HL-60/S4 treated with retinoic acid at 250 ng/mL for 4 days and 3 days (cell line): ENCODE data around the gene SLC26A5.
"Not testable (repeated sequence)": the region's sequence is repeated elsewhere in the genome, so short reads cannot be mapped to it uniquely, and the experiment has no call there.

Experiments
- in situ Hi-C: fragments of 300-500 bp; cut with MboI; formaldehyde crosslinking; loops from 2 replicates; pipeline ENCODE4 v1.7.0; 2022; ENCODE audit warnings: low sequenced_read_pairs

Gene SLC26A5

GRCh38 chr7:103405789-103406613 lies 40.0 kb downstream of the SLC26A5 start:
- in situ Hi-C loops = not testable (repeated sequence)

- in situ Hi-C loops = not testable (repeated sequence)
These were observed 46.3 kb downstream of the SLC26A5 start for GRCh38 chr7:103399687-103400086.

GRCh38 chr7:103398483-103399127 lies 47.4 kb downstream of the SLC26A5 start:
- in situ Hi-C loops = no loop called here

GRCh38 chr7:103396471-103396870 lies 49.5 kb downstream of the SLC26A5 start:
- in situ Hi-C loops = no loop called here

- in situ Hi-C loops = no loop called here
These were observed 50.9 kb downstream of the SLC26A5 start for GRCh38 chr7:103395071-103395470.

- in situ Hi-C loops = no loop called here
These were observed 51.4 kb downstream of the SLC26A5 start for GRCh38 chr7:103394566-103394965.

- in situ Hi-C loops = no loop called here
These were observed 54.0 kb downstream of the SLC26A5 start for GRCh38 chr7:103391976-103392375.

GRCh38 chr7:103391150-103391549 lies 54.9 kb downstream of the SLC26A5 start:
- in situ Hi-C loops = no loop called here

GRCh38 chr7:103389263-103389662 lies 56.7 kb downstream of the SLC26A5 start:
- in situ Hi-C loops = no loop called here

- in situ Hi-C loops = no loop called here
These were observed 57.4 kb downstream of the SLC26A5 start for GRCh38 chr7:103388469-103389140.

- in situ Hi-C loops = no loop called here
These were observed 58.8 kb downstream of the SLC26A5 start for GRCh38 chr7:103387242-103387641.

- in situ Hi-C loops = no loop called here
These were observed 64.0 kb downstream of the SLC26A5 start for GRCh38 chr7:103382032-103382402.

GRCh38 chr7:103381280-103382031 lies 64.6 kb downstream of the SLC26A5 start:
- in situ Hi-C loops = no loop called here

GRCh38 chr7:103380395-103381191 lies 65.4 kb downstream of the SLC26A5 start:
- in situ Hi-C loops = no loop called here

GRCh38 chr7:103379270-103379975 lies 66.6 kb downstream of the SLC26A5 start:
- in situ Hi-C loops = no loop called here

- in situ Hi-C loops = no loop called here
These were observed 72.0 kb downstream of the SLC26A5 start for GRCh38 chr7:103373866-103374643.

GRCh38 chr7:103369432-103369831 lies 76.6 kb downstream of the SLC26A5 start:
- in situ Hi-C loops = no loop called here

GRCh38 chr7:103349805-103350204 lies 96.2 kb downstream of the SLC26A5 start:
- in situ Hi-C loops = no loop called here

GRCh38 chr7:103348959-103349358 lies 97.0 kb downstream of the SLC26A5 start:
- in situ Hi-C loops = no loop called here
